ENCODE results near the gene HOXD11. TPM values are rescaled to one million over a fixed set of nuclear protein-coding genes. Genes with fewer than 3 reads are reported as not detected.

The HOXD11 gene
- total and polyA plus RNA-seq, 2 of the 4 experiments (the other 2 are of a cell fraction): not detected

- no peak overlapping the region for H3K4me3 ChIP-seq (ENCODE audit: insufficient read depth, low read depth, low read length)
- no peak overlapping the region for H3K9ac ChIP-seq (ENCODE audit: low read depth, low read length)
- WGBS, 2 experiments (ENCODE audit: extremely low coverage in 2 of 2, insufficient read length in 1 of 2): 0% methylated on average over 8 of the region's 46 CpGs; no CpG with 5 or more reads in 1 of the 2 experiments
- no peak overlapping the region for H3K18ac ChIP-seq (ENCODE audit: low read depth, low read length)
- H2AK9ac ChIP-seq (replicated peaks; ENCODE audit: low read depth, low read length, poor library complexity): no peak overlapping the region
- no TSS peak for BruUV-seq (replicated peaks)
- ChIA-PET POLR2A (ENCODE audit: unreplicated experiment) (no interaction called here), CTCF (interaction anchor here (1.0 kb wide), 1 partner anchor 396 kb away, joined by 8 read pairs; no protein-coding TSS in a partner anchor)
- H2BK5ac ChIP-seq (ENCODE audit: low read depth, low read length, poor library complexity, severe bottlenecking): no peak overlapping the region
- DNase-seq (peak; percentile 34), ATAC-seq (ENCODE audit: low read depth) (0 out of 2 replicates have a peak, but pooled peaks have one; percentile 13)
- H3K79me1 ChIP-seq (ENCODE audit: low read depth in 1 of 2, low read length in 2 of 2): no peaks in the 10 kb centered on the region
- 0 out of 2 replicates have a peak, but pooled peaks cover under 1% of the 10 kb centered on the region for H4K20me1 ChIP-seq (ENCODE audit: insufficient read depth, low read length)
- no peak overlapping the region for H3K4me2 ChIP-seq (ENCODE audit: low read depth, low read length)
- no peak overlapping the region for H2AFZ ChIP-seq (replicated peaks; ENCODE audit: low read length, poor library complexity)
- in situ Hi-C loops (cut with MboI; ENCODE audit: low sequenced_read_pairs): loop anchor here (25.0 kb wide), 2 partner anchors 1049 to 1349 kb away; no protein-coding TSS in a partner anchor
- no peak overlapping the region for H2AK5ac ChIP-seq (ENCODE audit: low read depth, low read length)
- no peak overlapping the region for H3K23ac ChIP-seq (ENCODE audit: low read depth, low read length)
- peaks cover 19% of the 10 kb centered on the region for H3K9me3 ChIP-seq (ENCODE audit: control insufficient read depth, insufficient read depth, low read length)
- TF ChIP-seq SMC3 (IDR thresholded peaks at IDR 0.05; ENCODE audit: low read depth, low read length) (peak; percentile 46), FOS (IDR thresholded peaks at IDR 0.05; ENCODE audit: low read depth, low read length) (no peak), CTCF (conservative IDR thresholded peaks at IDR 0.05; ENCODE audit: low read depth, low read length) (peak; percentile 60), BHLHE40 (IDR thresholded peaks at IDR 0.05; ENCODE audit: low read depth, low read length) (no peak), RAD21 (IDR thresholded peaks at IDR 0.05; ENCODE audit: low read length) (peak; percentile 71)
- no peak overlapping the region for H3K27ac ChIP-seq (ENCODE audit: insufficient read depth, low read length)
- no peak overlapping the region for H3K56ac ChIP-seq (ENCODE audit: extremely low read depth, insufficient read depth, low read length)
- H3K36me3 ChIP-seq (ENCODE audit: control insufficient read depth, insufficient read depth, low read length): no peaks in the 10 kb centered on the region
- H3K4ac ChIP-seq (ENCODE audit: low read depth, low read length): no peak overlapping the region
- H2BK15ac ChIP-seq (ENCODE audit: low read depth, low read length): no peak overlapping the region
- no peaks in the 10 kb centered on the region for H3K9me1 ChIP-seq (ENCODE audit: insufficient read depth, low read length)
- H2BK20ac ChIP-seq (ENCODE audit: low read depth, low read length): no peak overlapping the region
- dilution Hi-C loops (cut with HindIII; ENCODE audit: low sequenced_read_pairs, unreplicated experiment): no loop called here
- no peak overlapping the region for H4K5ac ChIP-seq (ENCODE audit: low read depth, low read length)
- H3K27me3 ChIP-seq (ENCODE audit: control insufficient read depth, insufficient read depth, low read length): peaks cover 89% of the 10 kb centered on the region
- H4K8ac ChIP-seq (ENCODE audit: low read depth in 2 of 2, low read length in 2 of 2): no peak overlapping the region
- no peak overlapping the region for H3K14ac ChIP-seq (replicated peaks; ENCODE audit: low read depth, low read length)
- H3K4me1 ChIP-seq (ENCODE audit: control insufficient read depth, insufficient read depth, low read length): no peaks in the 10 kb centered on the region
- intact Hi-C loops (cut with micrococcal nuclease): loop anchor here (2.0 kb wide), 1 partner anchor 777 kb away; no protein-coding TSS in a partner anchor
- no peak overlapping the region for H4K91ac ChIP-seq (ENCODE audit: insufficient read depth, low read depth, low read length)
- no peak overlapping the region for H2BK120ac ChIP-seq (ENCODE audit: low read depth, low read length)
Measured at GRCh38 chr2:176085861-176086771, 21.0 kb upstream of the HOXD11 start.
